ENCODE results near the gene KISS1.
A peak's percentile ranks its signal among the peaks of the same experiment; 100 is the strongest.

KISS1 gene

DNA sequence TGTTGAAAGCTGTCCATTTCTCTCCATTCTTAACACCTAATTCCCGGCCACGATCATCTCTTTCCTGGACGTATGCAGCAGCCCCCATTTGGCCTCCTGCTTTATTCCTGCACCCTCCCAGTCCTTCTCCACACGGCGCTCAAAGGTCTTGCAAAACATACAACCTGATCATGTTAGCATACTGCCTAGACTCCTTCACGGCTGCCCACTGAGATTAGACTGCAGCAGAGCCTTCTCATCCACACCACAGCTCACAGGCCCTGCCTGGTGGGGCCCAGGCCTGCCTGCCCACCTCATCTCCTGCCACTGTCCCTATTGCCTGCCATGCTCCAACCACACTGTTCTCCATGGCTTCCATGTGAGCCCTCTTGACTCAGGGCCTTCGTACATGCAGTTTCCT lies 14.8 kb upstream of the KISS1 start:
- Histone ChIP-seq H3F3A (ENCODE audit: insufficient read depth, low read length) (no peaks in the 10 kb centered on the region), H3K79me2 (ENCODE audit: insufficient read depth, low read length) (no peaks in the 10 kb centered on the region), H4K20me1 (ENCODE audit: insufficient read depth, low read length) (no peaks in the 10 kb centered on the region), H3K9ac (ENCODE audit: low read length) (no peak overlapping the region), H3K27me3 (ENCODE audit: insufficient read depth, low read length) (no peaks in the 10 kb centered on the region), H3K9me3 (ENCODE audit: low read length) (no peaks in the 10 kb centered on the region), H3K4me2 (ENCODE audit: low read length) (no peak overlapping the region), H3K4me1 (ENCODE audit: insufficient read depth, low read length, severe bottlenecking) (no peaks in the 10 kb centered on the region), H3K9me2 (ENCODE audit: low read depth, low read length) (no peaks in the 10 kb centered on the region), H3K4me3 (ENCODE audit: low read depth, low read length, poor library complexity, severe bottlenecking) (no peak overlapping the region), H3K27ac (ENCODE audit: low read depth, low read length, poor library complexity, severe bottlenecking) (no peak overlapping the region), H2AFZ (ENCODE audit: low read length) (no peak overlapping the region), H3K36me3 (ENCODE audit: insufficient read depth, low read length) (no peaks in the 10 kb centered on the region)
- TF ChIP-seq EZH2 (IDR thresholded peaks at IDR 0.05; ENCODE audit: borderline replicate concordance, low read length) (no peak), CTCF (IDR thresholded peaks at IDR 0.05; ENCODE audit: low read length) (no peak)

DNA sequence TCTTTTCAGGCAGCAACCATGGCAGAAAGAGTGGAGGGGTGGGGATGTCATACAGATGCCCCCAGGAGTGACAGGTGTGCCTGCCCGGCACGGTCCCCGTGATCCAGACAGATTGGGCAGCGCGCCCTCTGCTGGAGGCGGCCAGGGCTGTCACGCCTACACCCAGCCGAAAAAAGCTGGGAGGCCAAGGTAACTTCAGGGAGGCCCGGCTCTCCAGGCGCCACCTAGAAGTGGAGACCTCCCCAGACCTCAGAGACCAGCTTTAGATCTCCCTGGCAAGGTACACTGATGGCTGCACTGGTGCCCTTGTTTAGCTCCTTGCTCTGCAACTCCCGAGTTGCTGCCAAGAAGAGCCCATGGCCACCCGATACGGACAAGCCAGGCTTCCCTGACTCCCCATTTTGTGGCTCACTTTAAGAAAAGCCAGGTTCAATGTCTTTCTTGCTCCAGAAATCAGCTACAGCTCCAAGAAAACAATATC lies 10.9 kb upstream of the KISS1 start:
- H3K27ac ChIP-seq (ENCODE audit: low read depth, low read length, poor library complexity, severe bottlenecking): no peak overlapping the region
- H3K79me2 ChIP-seq (ENCODE audit: insufficient read depth, low read length): no peaks in the 10 kb centered on the region
- TF ChIP-seq EZH2 (IDR thresholded peaks at IDR 0.05; ENCODE audit: borderline replicate concordance, low read length) (no peak), CTCF (IDR thresholded peaks at IDR 0.05; ENCODE audit: low read length) (peak; percentile 82)
- H3F3A ChIP-seq (ENCODE audit: insufficient read depth, low read length): no peaks in the 10 kb centered on the region
- H3K4me1 ChIP-seq (ENCODE audit: insufficient read depth, low read length, severe bottlenecking): no peaks in the 10 kb centered on the region
- no peak overlapping the region for H3K4me2 ChIP-seq (ENCODE audit: low read length)
- H2AFZ ChIP-seq (ENCODE audit: low read length): no peak overlapping the region
- no peak overlapping the region for H3K9ac ChIP-seq (ENCODE audit: low read length)
- H3K27me3 ChIP-seq (ENCODE audit: insufficient read depth, low read length): no peaks in the 10 kb centered on the region
- no peaks in the 10 kb centered on the region for H4K20me1 ChIP-seq (ENCODE audit: insufficient read depth, low read length)
- H3K36me3 ChIP-seq (ENCODE audit: insufficient read depth, low read length): no peaks in the 10 kb centered on the region
- H3K9me3 ChIP-seq (ENCODE audit: low read length): no peaks in the 10 kb centered on the region
- no peak overlapping the region for H3K4me3 ChIP-seq (ENCODE audit: low read depth, low read length, poor library complexity, severe bottlenecking)
- no peaks in the 10 kb centered on the region for H3K9me2 ChIP-seq (ENCODE audit: low read depth, low read length)

DNA sequence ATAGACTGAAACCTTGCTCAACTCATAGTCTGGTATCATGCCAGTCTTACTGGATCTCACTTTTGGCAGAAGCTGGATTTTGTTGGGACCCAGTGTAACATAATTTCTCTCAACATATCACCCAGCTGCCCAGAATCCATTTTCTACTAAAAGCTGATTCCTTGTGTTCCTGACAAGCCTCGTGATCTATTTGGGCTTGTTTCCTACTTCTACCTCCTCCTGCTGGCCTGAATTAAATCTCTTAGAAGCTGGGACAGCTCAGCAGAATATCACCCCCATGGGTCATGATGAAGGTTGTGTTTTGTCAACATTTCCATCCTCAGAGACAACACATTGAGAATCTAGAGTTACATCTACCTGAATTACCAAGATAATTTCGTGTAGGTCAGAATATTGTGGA lies 9.8 kb upstream of the KISS1 start:
- H3K4me3 ChIP-seq (ENCODE audit: low read depth, low read length, poor library complexity, severe bottlenecking): no peak overlapping the region
- H3K4me1 ChIP-seq (ENCODE audit: insufficient read depth, low read length, severe bottlenecking): no peaks in the 10 kb centered on the region
- no peaks in the 10 kb centered on the region for H3K79me2 ChIP-seq (ENCODE audit: insufficient read depth, low read length)
- no peaks in the 10 kb centered on the region for H3K36me3 ChIP-seq (ENCODE audit: insufficient read depth, low read length)
- H3K9me3 ChIP-seq (ENCODE audit: low read length): no peaks in the 10 kb centered on the region
- H4K20me1 ChIP-seq (ENCODE audit: insufficient read depth, low read length): no peaks in the 10 kb centered on the region
- H3K9ac ChIP-seq (ENCODE audit: low read length): no peak overlapping the region
- H3K4me2 ChIP-seq (ENCODE audit: low read length): no peak overlapping the region
- H3K9me2 ChIP-seq (ENCODE audit: low read depth, low read length): no peaks in the 10 kb centered on the region
- H2AFZ ChIP-seq (ENCODE audit: low read length): no peak overlapping the region
- TF ChIP-seq EZH2 (IDR thresholded peaks at IDR 0.05; ENCODE audit: borderline replicate concordance, low read length) (no peak), CTCF (IDR thresholded peaks at IDR 0.05; ENCODE audit: low read length) (no peak)
- no peaks in the 10 kb centered on the region; the same call in 1 of the 2 replicates for H3K27me3 ChIP-seq (ENCODE audit: insufficient read depth, low read length)
- H3F3A ChIP-seq (ENCODE audit: insufficient read depth, low read length): no peaks in the 10 kb centered on the region
- no peak overlapping the region for H3K27ac ChIP-seq (ENCODE audit: low read depth, low read length, poor library complexity, severe bottlenecking)

All from OCI-LY1 (cell line).